ENCODE data around the gene PIF1. TPM values are rescaled to one million over a fixed set of nuclear protein-coding genes. Genes with fewer than 3 reads are reported as not detected.

The PIF1 gene
- total and polyA plus RNA-seq, 2 donors: 3.1 to 4.1 TPM

- WGBS: 9% methylated on average over 5 of the region's 5 CpGs
- H3K4me3 ChIP-seq (ENCODE audit: low read depth, low read length): no peak overlapping the region
These were observed 31.1 kb upstream of the PIF1 start for GRCh38 chr15:64856429-64857145.

GRCh38 chr15:64855205-64855975 lies 29.9 kb upstream of the PIF1 start:
- no peaks in the 10 kb centered on the region for H3K36me3 ChIP-seq (ENCODE audit: insufficient read depth)
- H3K27ac ChIP-seq (ENCODE audit: low read depth): peak overlapping the region; percentile 13
- H3K4me3 ChIP-seq (ENCODE audit: low read depth, low read length): no peak overlapping the region
- no peaks in the 10 kb centered on the region for H3K4me1 ChIP-seq (ENCODE audit: insufficient read depth)
- no peak for DNase-seq (ENCODE audit: extremely low spot score)
- 53% methylated on average over 7 of the region's 7 CpGs for WGBS

More at GRCh38 chr15:64856429-64857145, 31.1 kb upstream of the PIF1 start:
- H3K27ac ChIP-seq (ENCODE audit: low read depth): no peak overlapping the region
- no peaks in the 10 kb centered on the region for H3K36me3 ChIP-seq (ENCODE audit: insufficient read depth)
- no peak for DNase-seq (ENCODE audit: extremely low spot score)
- no peaks in the 10 kb centered on the region for H3K4me1 ChIP-seq (ENCODE audit: insufficient read depth)

- H3K4me1 ChIP-seq (ENCODE audit: insufficient read depth): no peaks in the 10 kb centered on the region
- H3K27ac ChIP-seq (ENCODE audit: low read depth): no peak overlapping the region
- DNase-seq (ENCODE audit: extremely low spot score): no peak
- no peaks in the 10 kb centered on the region for H3K36me3 ChIP-seq (ENCODE audit: insufficient read depth)
- WGBS: 48% methylated on average over 3 of the region's 3 CpGs
- H3K4me3 ChIP-seq (ENCODE audit: low read depth, low read length): no peak overlapping the region
These were observed 29.1 kb upstream of the PIF1 start for GRCh38 chr15:64854526-64854925.

- 64% methylated on average over 4 of the region's 4 CpGs for WGBS
- H3K36me3 ChIP-seq (ENCODE audit: insufficient read depth): no peaks in the 10 kb centered on the region
- H3K4me3 ChIP-seq (ENCODE audit: low read depth, low read length): no peak overlapping the region
- no peak overlapping the region for H3K27ac ChIP-seq (ENCODE audit: low read depth)
- no peaks in the 10 kb centered on the region for H3K4me1 ChIP-seq (ENCODE audit: insufficient read depth)
- DNase-seq (ENCODE audit: extremely low spot score): no peak
These were observed 28.6 kb upstream of the PIF1 start for GRCh38 chr15:64854041-64854440.

GRCh38 chr15:64851503-64851840 lies 26.0 kb upstream of the PIF1 start:
- no peaks in the 10 kb centered on the region for H3K36me3 ChIP-seq (ENCODE audit: insufficient read depth)
- WGBS: 32% methylated on average over 6 of the region's 6 CpGs
- H3K4me1 ChIP-seq (ENCODE audit: insufficient read depth): no peaks in the 10 kb centered on the region
- no peak overlapping the region for H3K27ac ChIP-seq (ENCODE audit: low read depth)
- DNase-seq (ENCODE audit: extremely low spot score): no peak
- H3K4me3 ChIP-seq (ENCODE audit: low read depth, low read length): no peak overlapping the region

- WGBS: 72% methylated on average over 4 of the region's 4 CpGs
- H3K27ac ChIP-seq (ENCODE audit: low read depth): no peak overlapping the region
- H3K36me3 ChIP-seq (ENCODE audit: insufficient read depth): no peaks in the 10 kb centered on the region
- peaks cover under 1% of the 10 kb centered on the region for H3K4me1 ChIP-seq (ENCODE audit: insufficient read depth)
- no peak for DNase-seq (ENCODE audit: extremely low spot score)
- no peak overlapping the region for H3K4me3 ChIP-seq (ENCODE audit: low read depth, low read length)
These were observed 25.5 kb upstream of the PIF1 start for GRCh38 chr15:64850778-64851502.

GRCh38 chr15:64847876-64848716 lies 22.6 kb upstream of the PIF1 start:
- Histone ChIP-seq H3K36me3 (ENCODE audit: insufficient read depth) (no peaks in the 10 kb centered on the region), H3K4me1 (ENCODE audit: insufficient read depth) (peaks cover 4% of the 10 kb centered on the region), H3K27ac (ENCODE audit: low read depth) (no peak overlapping the region), H3K4me3 (ENCODE audit: low read depth, low read length) (no peak overlapping the region)
- WGBS: 87% methylated on average over 8 of the region's 8 CpGs
- no peak for DNase-seq (ENCODE audit: extremely low spot score)

GRCh38 chr15:64847448-64847847 lies 22.0 kb upstream of the PIF1 start:
- Histone ChIP-seq H3K4me3 (ENCODE audit: low read depth, low read length) (no peak overlapping the region), H3K27ac (ENCODE audit: low read depth) (no peak overlapping the region), H3K36me3 (ENCODE audit: insufficient read depth) (no peaks in the 10 kb centered on the region), H3K4me1 (ENCODE audit: insufficient read depth) (peaks cover 4% of the 10 kb centered on the region)
- WGBS: 89% methylated on average over 3 of the region's 3 CpGs
- no peak for DNase-seq (ENCODE audit: extremely low spot score)

- WGBS: 77% methylated on average over 3 of the region's 3 CpGs
- DNase-seq (ENCODE audit: extremely low spot score): no peak
- Histone ChIP-seq H3K36me3 (ENCODE audit: insufficient read depth) (no peaks in the 10 kb centered on the region), H3K4me3 (ENCODE audit: low read depth, low read length) (no peak overlapping the region), H3K27ac (ENCODE audit: low read depth) (no peak overlapping the region), H3K4me1 (ENCODE audit: insufficient read depth) (peaks cover 4% of the 10 kb centered on the region)
These were observed 21.6 kb upstream of the PIF1 start for GRCh38 chr15:64847016-64847415.

- peaks cover 4% of the 10 kb centered on the region for H3K4me1 ChIP-seq (ENCODE audit: insufficient read depth)
These were observed 20.6 kb upstream of the PIF1 start for GRCh38 chr15:64845831-64846595.

GRCh38 chr15:64845183-64845611 lies 19.8 kb upstream of the PIF1 start:
- Histone ChIP-seq H3K27ac (ENCODE audit: low read depth) (peak overlapping the region; percentile 68), H3K36me3 (ENCODE audit: insufficient read depth) (no peaks in the 10 kb centered on the region), H3K4me1 (ENCODE audit: insufficient read depth) (peaks cover 4% of the 10 kb centered on the region), H3K4me3 (ENCODE audit: low read depth, low read length) (no peak overlapping the region)
- DNase-seq (ENCODE audit: extremely low spot score): no peak
- WGBS: 5% methylated on average over 2 of the region's 2 CpGs

More at GRCh38 chr15:64845831-64846595, 20.6 kb upstream of the PIF1 start:
- WGBS: 77% methylated on average over 13 of the region's 13 CpGs
- H3K36me3 ChIP-seq (ENCODE audit: insufficient read depth): no peaks in the 10 kb centered on the region
- no peak overlapping the region for H3K27ac ChIP-seq (ENCODE audit: low read depth)
- DNase-seq (ENCODE audit: extremely low spot score): no peak
- no peak overlapping the region for H3K4me3 ChIP-seq (ENCODE audit: low read depth, low read length)

- WGBS: 16% methylated on average over 8 of the region's 8 CpGs
- no peak for DNase-seq (ENCODE audit: extremely low spot score)
- H3K36me3 ChIP-seq (ENCODE audit: insufficient read depth): no peaks in the 10 kb centered on the region
- H3K4me3 ChIP-seq (ENCODE audit: low read depth, low read length): no peak overlapping the region
- peak overlapping the region; percentile 68 for H3K27ac ChIP-seq (ENCODE audit: low read depth)
- peaks cover 4% of the 10 kb centered on the region for H3K4me1 ChIP-seq (ENCODE audit: insufficient read depth)
These were observed 19.2 kb upstream of the PIF1 start for GRCh38 chr15:64844576-64845145.

All from urinary bladder (tissue), 4 donors.